Stimulated activated CD4-positive, alpha-beta T cell treated with anti-CD3 and anti-CD28 coated beads, Interleukin-12 subunit alpha, Interleukin-12 subunit beta, amount 100 ng/mL, for 4 hours (primary cell): ENCODE measurements around the gene PAPPA.

Source experiments
- DNase-seq: peaks from one replicate; pipeline ENCODE4 v3.0.0-alpha.2; 2020

PAPPA gene

DNA sequence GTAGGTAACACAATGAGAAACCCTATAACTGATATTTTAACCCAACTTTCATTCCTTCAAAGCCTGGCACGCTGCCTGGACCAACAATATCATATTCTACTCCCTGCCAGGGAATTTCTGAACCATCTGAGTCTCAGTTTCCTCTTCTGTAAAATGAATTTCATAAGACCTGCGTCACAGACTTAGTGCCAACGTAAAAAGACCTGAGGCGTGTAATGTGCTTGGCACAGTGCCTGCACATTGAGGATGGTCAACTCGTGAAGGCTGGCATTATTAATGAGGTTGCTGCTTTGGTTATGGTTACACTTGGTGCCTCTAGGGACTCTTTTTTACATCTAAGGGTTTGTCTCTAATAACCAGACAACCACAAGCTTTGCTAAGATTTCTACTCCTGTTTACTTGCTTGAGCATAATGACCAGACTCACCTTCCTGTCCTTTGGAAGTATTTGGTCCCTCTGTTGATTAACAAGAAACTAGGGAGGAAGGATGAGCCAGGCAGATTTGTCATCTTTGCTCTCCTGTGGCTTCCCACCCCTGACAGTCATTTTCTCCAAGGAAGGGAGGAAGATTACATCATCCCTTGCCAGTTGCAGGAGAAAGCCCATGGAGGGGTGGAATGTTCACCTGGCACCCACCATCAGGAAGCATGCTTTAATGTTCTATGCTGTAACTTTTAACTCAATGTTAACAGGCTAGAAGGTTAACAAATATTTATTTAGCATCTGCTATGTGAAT, 79.0 kb downstream of the PAPPA start:
- no peak for DNase-seq

DNA sequence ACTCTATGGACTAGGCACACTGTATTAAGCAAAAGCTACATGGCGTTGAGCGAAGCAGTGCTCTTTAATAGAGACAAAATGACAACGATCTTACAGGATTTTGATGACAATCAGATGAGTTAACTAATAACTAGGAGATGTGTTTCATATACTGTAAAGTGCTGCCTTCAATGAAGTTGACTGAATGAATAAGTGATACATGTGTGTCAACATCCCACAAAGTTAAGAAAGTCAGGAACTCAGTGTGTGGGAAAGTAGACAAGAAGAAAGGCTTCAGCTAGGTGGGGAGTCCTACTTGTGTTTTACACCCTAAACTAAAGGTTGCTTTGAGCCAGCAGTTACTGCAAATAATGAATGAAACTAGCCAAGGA, 79.6 kb downstream of the PAPPA start:
- no peak for DNase-seq

DNA sequence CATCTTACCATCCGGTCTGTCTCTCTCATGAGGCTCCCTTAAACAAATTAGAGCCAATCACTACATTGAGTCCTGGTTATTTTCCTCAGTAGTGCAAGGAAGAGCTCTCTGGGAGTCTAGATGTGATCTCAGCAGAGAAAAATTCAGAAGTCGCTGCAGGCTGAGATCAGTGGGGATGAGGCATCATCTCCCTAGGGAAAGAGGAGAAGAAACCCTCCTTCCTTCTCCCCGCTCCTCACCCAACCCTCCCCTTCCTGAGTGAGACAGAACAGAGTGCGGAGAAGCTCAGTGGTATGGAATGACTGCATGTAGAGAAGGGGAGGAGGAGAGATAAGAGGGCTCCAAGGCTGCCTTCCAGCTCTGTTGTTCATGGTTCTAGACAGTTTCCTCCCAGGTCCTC, 80.5 kb downstream of the PAPPA start:
- no peak for DNase-seq

DNA sequence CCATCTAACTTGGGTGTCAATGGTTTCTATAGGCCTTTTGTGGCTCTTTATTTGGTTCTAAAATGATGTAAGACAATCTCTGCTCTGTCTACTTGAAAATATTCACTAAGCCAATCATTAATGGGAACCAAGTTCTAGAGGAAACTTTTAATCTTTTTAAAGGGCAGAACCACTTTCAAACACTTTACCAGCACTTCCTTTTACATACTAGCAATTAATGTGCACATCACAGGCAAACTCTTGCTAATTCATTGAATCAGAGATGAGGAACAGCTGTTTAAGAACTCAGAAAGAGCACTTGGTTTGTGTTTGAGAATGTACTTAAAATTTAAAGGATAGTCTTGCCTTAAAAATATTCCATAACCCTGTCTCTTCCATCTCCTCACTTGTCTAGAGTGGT, 83.4 kb downstream of the PAPPA start:
- DNase-seq = no peak

DNA sequence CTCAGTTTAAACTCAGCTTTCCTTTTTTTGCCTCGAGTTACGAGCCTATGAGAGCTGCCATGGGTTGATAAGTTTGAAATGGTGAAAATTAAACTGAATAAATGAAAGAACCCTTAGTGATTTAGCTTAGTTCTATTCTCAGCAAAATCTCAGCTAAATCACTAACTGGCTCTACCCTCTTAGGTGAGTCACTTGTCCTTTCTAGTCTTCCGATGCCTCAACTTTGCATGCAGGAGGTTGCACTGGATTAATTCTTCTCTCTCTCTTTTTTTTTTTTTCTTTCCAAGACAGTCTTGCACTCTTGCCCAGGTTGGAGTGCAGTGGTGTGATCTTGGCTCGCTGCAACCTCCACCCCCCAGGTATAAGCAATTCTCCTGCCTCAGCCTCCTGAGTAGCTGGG, 83.9 kb downstream of the PAPPA start:
- no peak for DNase-seq

DNA sequence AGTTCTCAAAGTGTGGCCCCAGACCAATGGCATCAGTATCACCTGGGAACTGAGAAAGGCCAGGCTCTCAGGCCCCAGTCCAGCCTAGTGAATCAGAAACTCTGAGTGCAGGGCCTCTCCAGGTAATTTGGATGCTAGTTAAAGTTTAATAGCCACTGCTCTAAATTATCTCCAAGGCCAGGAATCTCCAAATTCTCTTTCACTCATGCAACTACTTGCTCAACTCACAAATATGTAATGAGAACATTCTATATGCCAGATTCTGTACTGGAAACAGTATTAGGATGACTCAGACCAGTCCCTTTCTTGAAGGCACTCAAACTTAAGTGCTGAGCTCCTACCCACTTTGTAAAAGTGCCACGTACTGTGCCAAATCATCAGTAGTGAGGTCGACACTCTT, 84.6 kb downstream of the PAPPA start:
- DNase-seq = no peak

DNA sequence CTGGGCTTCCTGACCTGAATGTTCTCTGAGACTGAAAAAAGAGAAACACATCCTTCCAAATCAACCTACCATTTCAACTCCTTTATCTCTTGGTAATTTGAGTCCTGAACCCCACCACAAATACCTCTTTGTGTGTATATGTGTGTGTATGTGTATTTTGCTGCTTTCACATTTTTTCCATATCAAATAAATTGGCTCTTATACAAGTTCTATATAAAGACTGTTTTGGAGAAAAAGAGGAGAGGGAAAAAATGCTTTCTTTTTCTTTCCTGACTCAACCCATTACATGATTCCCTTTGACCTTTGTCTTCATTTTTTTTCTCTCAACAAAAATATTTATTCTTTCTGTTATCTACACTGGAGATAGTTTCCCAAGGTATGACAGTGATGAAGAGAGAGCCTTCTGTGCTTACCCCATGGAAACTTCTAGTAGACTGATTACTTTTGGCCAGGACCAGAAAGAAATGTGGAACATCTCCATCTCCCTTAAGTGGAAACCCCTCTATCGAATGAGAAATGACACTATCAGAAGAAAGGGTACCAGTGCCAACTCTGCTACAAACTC, 85.3 kb downstream of the PAPPA start:
- no peak for DNase-seq

DNA sequence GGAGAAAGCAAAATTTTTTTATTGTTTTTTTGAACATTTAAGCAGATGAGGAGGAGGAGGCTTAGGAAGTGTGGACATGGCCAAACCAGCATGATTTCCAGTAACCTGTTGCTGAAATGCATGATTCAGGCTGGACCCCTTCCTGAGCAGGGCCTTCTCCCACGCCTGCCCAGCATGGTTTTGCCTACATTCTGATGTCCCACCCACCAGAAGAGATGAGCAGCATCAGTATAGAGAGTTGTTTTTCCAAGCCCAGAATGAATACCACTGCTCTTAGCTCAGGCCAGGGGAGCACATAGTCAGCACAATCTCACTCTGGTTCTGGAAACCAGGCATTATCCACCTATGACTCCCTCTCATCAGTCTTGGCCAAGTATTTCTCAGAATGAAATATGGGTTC, 90.1 kb downstream of the PAPPA start:
- DNase-seq = no peak

DNA sequence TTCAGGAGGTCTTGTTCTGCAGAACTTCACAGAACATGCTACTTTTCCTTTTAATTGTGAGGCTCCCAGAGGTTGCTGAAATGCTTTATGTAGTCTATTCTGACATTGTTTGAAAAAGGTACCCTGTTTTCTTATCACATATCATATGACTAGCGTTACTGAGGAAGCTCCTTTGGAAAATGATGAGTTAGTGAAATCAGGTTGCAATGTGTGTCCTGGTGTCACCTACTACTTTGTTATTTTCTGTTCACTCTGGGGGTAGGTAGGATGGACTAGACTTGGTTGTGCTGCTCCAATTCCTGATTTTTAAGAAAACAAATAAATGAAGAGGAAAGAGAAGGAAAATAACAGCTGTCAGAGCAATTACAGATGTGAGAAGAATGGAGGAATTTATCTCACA, 93.7 kb downstream of the PAPPA start:
- no peak for DNase-seq

DNA sequence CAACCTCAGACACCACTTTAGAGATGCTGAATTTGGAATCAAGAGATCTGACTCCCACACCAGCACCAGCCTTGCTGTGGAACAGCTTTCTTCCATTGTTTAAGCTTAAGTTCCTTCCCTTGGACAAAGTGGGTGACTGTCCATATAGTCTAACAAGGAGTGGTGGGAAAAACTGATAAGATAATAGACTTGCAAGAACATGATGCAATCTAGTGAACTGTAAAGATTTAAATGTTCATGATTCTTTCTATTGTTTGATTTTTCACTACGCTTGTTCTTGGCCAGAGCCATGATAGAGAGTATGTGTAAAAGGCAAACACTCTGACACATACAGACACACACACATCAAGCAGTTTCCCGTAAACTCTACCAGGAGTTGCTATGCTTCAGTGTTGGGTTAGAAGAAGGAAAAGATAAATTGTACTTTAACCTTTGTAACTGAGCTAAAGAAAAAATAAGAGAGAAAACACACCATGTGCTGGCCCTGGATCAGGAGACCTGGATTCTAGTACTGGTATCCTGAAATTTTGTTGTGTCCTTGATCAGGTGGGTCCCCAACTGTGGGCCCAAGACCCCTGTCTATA, 94.3 kb downstream of the PAPPA start:
- DNase-seq = no peak

DNA sequence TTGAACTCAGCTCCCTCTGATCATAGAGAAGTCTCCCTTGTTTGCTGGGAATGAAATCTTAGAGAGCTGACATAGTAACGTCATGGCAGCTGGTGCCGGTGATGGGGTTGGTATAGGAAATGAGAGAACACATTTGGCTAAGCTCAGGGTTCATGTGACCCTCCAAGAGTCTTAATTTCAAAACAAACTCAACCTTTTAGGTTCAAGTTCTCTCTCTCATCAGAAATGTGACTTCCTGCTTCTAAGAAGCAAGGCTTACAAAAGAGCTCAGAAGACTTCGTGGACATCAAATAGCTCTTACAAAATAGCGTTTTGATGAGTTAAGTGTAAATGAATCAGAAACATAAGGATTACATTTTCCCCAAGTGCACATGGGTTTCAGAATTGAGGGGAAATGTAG, 97.3 kb downstream of the PAPPA start:
- DNase-seq = no peak

DNA sequence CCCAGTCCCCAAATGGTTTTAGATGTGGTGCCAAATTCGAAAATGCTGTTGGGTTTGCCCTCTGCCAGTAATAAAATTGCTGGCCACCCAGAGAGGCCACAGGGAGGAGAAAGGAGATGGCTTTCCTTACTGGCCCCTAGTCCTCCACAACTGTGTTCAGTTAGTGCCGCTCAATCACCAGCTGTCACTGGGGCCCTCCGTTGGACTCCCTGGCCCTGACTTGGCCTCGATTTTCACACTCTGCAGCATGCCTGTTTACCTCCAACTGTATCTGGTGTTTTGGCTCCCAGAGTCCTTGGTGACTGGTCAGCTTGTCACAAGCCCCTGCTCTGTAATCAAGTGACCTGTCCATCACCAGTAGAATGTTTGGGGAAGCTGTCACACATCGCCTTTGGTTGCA, 97.8 kb downstream of the PAPPA start:
- DNase-seq = no peak

DNA sequence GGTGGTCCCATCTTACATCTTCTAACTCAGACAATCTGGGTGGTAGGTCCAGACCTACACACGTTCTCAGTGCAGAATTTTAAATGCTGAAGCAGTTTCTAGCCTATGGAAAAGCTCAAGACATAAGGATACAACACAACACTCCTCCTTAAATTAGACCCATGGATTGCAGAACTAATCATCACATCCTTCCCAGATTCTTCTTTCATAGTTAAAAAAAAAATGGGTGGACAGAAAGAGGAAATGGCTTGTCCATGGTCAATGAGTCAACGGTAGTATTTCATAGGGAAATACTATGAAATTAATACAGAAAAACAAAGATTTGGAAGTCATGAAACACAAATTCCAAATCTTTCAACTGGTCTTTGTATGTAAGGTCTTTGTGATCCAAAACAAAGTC, 106.9 kb downstream of the PAPPA start:
- DNase-seq = no peak

DNA sequence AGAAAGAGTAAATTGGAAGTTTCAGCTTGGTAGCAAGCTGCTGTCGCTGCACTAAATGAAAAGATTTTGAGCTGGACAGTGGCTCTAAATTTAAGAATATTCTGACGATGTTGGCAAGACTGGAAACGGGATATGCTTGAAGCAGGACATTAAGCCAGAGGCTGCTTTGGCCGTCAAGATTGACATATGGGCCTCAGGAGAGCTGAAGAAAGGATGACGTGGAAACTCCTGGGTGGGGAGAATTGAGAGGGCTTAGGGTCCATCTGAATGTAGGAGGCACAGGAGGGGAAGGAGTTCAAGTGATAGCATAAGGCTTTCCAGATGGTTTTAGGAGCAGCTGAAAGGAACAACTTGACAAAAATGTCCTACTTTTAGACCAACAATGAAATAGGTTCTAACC, 108.9 kb downstream of the PAPPA start:
- no peak for DNase-seq

DNA sequence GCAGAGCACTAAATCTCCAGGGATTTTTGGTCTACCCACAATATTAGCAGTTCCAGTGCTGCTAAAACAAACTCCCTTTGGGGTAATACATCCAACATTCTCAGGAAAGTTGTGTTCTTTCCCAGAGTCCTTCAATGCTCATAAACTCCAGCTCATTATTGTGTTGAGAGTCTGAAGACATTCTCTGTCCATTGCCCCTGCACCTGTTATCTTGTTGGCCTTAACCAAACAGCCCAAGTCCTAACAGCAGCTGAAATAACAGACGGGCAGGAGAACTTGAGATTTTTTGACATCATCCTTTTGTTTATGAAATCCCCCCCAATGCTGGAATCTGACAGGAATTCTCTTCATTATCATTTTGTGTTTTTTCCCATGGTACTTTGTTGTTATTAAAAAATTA, 110.8 kb downstream of the PAPPA start:
- no peak for DNase-seq

DNA sequence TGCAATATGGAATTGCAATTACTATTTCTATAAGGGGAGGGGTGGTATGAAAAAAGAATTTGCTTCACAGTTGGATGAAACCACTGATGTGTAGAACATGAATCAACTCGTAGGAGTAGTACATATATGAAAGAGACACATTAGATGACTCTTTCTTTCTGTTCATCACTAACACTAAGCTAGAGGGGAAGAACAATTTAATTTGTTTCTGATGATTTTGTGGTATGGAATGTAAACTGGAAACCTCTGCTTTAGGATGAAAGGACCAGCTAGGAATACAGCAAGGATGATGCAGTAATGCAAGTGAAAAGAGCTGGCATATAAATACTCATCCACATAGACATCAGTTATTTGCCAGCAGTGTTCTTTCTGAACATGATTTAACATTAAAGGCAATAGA, 113.4 kb downstream of the PAPPA start:
- no peak for DNase-seq

DNA sequence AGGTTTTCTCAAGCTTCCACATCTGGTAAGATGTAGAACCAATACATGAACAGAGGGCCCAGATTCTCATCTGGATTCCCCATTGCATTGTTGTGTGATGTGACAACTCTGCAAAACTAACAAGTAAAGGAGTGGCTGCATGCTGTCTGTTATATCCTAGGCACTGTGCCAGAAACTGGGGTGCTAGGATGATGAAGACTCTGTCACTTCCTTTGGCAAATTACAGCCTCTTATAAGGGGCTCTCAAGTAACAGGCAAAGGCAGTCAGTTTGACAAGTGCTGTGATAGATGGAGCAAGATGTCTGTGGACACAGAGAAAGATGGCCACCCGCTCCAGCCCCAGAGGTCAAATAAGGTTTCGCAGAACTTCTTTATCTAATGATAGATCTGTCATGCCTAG, 115.7 kb downstream of the PAPPA start:
- no peak for DNase-seq

DNA sequence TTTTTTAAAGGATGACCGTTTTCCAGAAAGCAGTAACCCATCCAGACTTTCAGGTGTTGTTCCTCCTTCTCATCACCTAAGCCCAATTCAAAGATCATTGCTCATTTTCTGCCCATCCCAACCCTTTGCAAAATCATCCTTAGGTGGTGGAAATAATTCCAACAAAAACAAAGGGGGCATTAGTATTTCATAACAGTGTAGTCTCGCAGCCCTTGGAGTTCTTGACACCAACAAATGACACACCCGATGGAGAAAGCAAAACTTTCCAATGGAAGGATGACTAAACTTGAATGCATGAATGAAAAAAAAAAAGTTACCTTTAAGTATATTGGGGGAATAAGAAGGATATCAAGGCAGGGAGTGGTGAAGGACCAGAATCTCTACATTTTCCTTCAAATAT, 117.0 kb downstream of the PAPPA start:
- no peak for DNase-seq

DNA sequence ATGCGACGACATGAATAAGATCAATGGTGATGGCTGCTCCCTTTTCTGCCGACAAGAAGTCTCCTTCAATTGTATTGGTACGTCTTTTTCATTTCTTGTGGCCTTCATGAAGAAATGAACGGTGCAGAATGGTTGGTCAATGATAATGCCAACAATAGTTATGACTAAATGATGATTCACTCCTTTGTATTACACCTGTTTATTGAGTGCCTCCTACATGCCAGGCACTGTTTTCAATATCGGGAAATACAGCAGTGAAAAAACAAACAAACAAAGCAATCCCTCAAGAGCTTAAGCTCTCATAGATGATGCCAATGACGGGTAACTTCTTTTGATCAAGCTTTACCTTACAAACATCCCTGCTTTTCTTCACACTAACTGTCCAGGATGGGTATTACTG, 117.7 kb downstream of the PAPPA start:
- no peak for DNase-seq

DNA sequence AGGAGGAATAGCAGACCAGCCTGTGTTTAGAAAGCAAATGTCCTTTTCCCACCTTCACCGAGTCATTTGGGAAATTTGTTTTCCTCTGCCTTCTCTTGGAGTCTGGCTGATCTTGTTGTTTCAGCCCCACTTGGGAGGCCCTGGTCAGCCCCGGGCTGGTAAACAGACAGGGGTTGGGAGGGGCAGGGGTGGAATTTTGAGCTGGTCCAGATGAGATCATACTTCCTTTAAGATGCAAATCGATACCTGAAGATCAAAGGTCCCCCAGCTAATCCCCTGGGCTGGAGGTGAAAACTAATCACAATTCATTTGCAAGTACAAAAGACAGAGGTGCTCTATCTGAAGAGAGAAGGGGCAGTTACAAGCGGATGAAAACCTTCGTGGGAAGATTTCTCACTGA, 118.4 kb downstream of the PAPPA start:
- no peak for DNase-seq

DNA sequence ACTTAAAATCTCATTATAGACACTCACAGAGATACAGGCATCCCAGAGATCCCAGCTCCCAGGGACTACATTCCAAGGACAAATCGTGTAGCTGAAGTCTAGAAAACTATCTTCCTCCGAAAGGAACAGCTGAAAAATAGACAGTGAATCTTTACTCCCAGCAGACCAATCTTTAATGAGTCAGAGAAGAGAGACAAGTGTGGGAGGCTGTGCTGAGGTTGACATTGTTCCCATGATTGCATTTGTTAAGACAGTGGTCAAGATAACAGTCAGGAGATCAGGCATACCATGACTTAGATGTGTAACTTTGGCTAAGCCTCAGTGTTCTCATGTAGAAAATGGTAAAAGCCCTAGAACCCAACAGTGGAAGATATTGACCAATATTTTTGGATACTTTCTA, 120.7 kb downstream of the PAPPA start:
- no peak for DNase-seq

DNA sequence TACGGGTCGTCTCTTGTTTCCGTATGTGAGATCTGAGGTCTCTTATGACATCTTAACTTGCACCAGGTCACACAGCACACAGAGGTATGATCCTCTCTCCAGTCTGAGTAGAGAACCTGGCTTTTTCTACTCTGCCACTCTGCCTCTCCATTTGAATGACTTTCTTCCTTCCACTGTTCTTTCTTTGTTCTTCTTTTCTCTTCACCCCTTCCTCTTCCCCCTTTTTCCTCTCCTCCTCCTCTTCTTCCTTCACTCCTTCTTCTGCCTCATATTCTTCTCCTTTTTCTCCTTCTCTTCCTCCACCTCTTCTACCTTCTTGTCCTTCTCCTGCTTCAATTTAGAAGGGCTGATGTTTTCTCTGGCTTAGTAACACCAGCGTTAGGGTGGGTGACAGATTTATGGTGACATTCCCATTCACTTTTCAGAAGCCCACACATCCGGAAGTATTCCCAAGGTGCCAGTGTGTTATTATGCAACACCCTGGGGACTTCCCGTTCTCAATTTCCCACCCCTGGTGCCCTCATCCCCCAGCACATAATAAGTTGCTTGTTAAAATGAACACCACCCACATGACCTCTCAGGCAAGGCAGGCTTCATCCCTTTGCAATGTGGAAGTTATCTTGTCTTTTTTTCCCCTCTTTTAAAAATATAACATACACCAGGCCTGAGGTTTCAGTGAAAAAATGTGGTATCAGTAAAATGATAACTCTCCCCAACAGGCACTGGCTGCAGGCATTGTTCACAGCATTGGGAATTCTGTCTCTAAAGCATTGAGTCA, 122.0 kb downstream of the PAPPA start:
- DNase-seq = no peak

DNA sequence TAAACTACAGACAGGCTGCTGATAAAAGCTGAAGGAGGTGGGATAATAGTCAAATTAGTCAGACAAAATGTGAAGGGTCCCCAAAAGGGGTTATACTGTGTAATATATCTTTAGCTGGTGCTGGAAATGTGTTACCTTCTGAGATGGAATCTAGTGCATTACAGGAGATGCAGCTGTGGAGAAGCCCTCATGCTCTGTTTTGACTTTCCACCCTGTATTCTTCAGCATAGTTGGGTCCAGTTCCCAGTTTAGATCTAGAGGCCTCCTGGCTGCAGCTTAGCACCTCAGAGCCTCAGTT, 122.6 kb downstream of the PAPPA start:
- DNase-seq = no peak

DNA sequence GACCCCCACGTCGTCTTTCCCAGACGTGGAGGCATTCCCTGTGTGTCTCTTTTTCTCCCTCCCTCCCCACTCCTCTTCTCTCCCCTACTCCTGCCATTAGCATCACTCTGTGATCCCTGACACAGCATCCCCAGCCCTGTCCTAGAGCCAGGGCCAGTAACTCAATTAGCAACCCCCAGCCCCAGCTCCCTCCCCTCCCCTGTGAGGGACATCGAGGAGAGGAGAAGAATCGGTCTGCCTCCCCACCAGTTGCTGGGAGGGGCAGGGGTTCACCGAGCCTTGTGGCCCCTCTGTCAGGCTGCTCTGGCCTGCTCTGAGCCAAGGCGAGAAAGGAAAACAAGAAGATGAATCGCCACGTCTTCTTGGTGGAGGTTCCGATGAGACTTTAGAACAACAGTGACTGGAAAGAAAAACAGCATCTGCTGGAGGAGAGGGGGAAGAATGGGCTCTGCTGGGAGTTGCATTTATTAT, 123.1 kb downstream of the PAPPA start:
- DNase-seq = no peak
